Mesothelial cell of epicardium (in vitro differentiated cells): Measurements from ENCODE around the gene RNU1-1. TPM values are rescaled to one million over a fixed set of nuclear protein-coding genes. Genes with fewer than 3 reads are reported as not detected.
A peak's percentile ranks its signal among the peaks of the same experiment; 100 is the strongest.
"Not testable (repeated sequence)": the region's sequence is repeated elsewhere in the genome, so short reads cannot be mapped to it uniquely, and the experiment has no call there.

ENCODE experiments used
- DNase-seq, 2 experiments: peaks; one replicate each; pipeline ENCODE4 v3.0.0; 2021; ENCODE audit warnings: low spot score in 2 of 2; ENCODE audit not compliant: unreplicated experiment in 2 of 2
- H3K27ac Mint-ChIP-seq: 2 replicates; pipeline ENCODE4 v1.8.0; 2021; ENCODE audit warnings: mixed read lengths
- H3K27me3 Mint-ChIP-seq: 2 replicates; pipeline ENCODE4 v1.8.0; 2021; ENCODE audit warnings: low read depth, mixed read lengths
- H3K36me3 Mint-ChIP-seq: 2 replicates; pipeline ENCODE4 v1.8.0; 2021; ENCODE audit warnings: mixed read lengths
- H3K4me1 Mint-ChIP-seq: 2 replicates; pipeline ENCODE4 v1.8.0; 2021; ENCODE audit warnings: mixed read lengths
- H3K4me3 Mint-ChIP-seq: 2 replicates; pipeline ENCODE4 v1.8.0; 2021; ENCODE audit warnings: mild to moderate bottlenecking, moderate library complexity, mixed read lengths
- H3K9me3 Mint-ChIP-seq: 2 replicates; pipeline ENCODE4 v1.8.0; 2021; ENCODE audit warnings: mixed read lengths
- CTCF ChIP-seq: fragments of 200-600 bp; sonication (generic); IDR thresholded peaks from one replicate; pipeline ENCODE4 v1.5.0; 2021; ENCODE audit warnings: antibody characterized with exemption; ENCODE audit not compliant: unreplicated experiment
- total RNA-seq: library from RNA; stranded (reverse); gene quantifications from 3 replicates; pipeline ENCODE4 v1.2.1, GENCODE V29; 2021

Gene RNU1-1
- total RNA-seq, 1 donor from 2014 or later = 3,945 TPM

GRCh38 chr1:16535898-16536297, 21.8 kb upstream of the RNU1-1 start:
- not testable (repeated sequence) for H3K9me3 Mint-ChIP-seq, DNase-seq, H3K27ac Mint-ChIP-seq, H3K36me3 Mint-ChIP-seq
- Mint-ChIP-seq H3K27me3 (peaks cover 43% of the 10 kb centered on the region), H3K4me1 (peaks cover 16% of the 10 kb centered on the region), H3K4me3 (peak overlapping the region; percentile 82)

GRCh38 chr1:16535487-16535886, 21.4 kb upstream of the RNU1-1 start:
- Mint-ChIP-seq H3K4me1 (peaks cover 14% of the 10 kb centered on the region), H3K27ac (peak overlapping the region; percentile 50), H3K4me3 (peak overlapping the region; percentile 82), H3K27me3 (peaks cover 43% of the 10 kb centered on the region)
- DNase-seq, H3K36me3 Mint-ChIP-seq, H3K9me3 Mint-ChIP-seq: not testable (repeated sequence)

- Mint-ChIP-seq H3K4me1 (peaks cover 10% of the 10 kb centered on the region), H3K27me3 (peaks cover 44% of the 10 kb centered on the region), H3K4me3 (peak overlapping the region; percentile 82)
- peak; percentile 41 to 84 for DNase-seq
- H3K36me3 Mint-ChIP-seq, H3K27ac Mint-ChIP-seq, H3K9me3 Mint-ChIP-seq: not testable (repeated sequence)
These were observed 20.9 kb upstream of the RNU1-1 start for GRCh38 chr1:16534829-16535456.

- H3K9me3 Mint-ChIP-seq, H3K27ac Mint-ChIP-seq, H3K36me3 Mint-ChIP-seq, DNase-seq: not testable (repeated sequence)
- Mint-ChIP-seq H3K27me3 (peaks cover 48% of the 10 kb centered on the region), H3K4me3 (peak overlapping the region; percentile 82), H3K4me1 (peaks cover 10% of the 10 kb centered on the region)
These were observed 20.2 kb upstream of the RNU1-1 start for GRCh38 chr1:16534239-16534828.

GRCh38 chr1:16532235-16532991, 18.3 kb upstream of the RNU1-1 start:
- not testable (repeated sequence) for DNase-seq, H3K9me3 Mint-ChIP-seq, H3K36me3 Mint-ChIP-seq, H3K4me1 Mint-ChIP-seq, H3K27ac Mint-ChIP-seq
- peak overlapping the region; percentile 55 for H3K4me3 Mint-ChIP-seq
- H3K27me3 Mint-ChIP-seq = peaks cover 52% of the 10 kb centered on the region

GRCh38 chr1:16528338-16528737, 14.3 kb upstream of the RNU1-1 start:
- not testable (repeated sequence) for H3K4me1 Mint-ChIP-seq, H3K27ac Mint-ChIP-seq, H3K9me3 Mint-ChIP-seq, DNase-seq, H3K4me3 Mint-ChIP-seq, H3K36me3 Mint-ChIP-seq
- H3K27me3 Mint-ChIP-seq = peaks cover 51% of the 10 kb centered on the region

GRCh38 chr1:16525769-16526168, 11.7 kb upstream of the RNU1-1 start:
- not testable (repeated sequence) for H3K4me3 Mint-ChIP-seq, H3K9me3 Mint-ChIP-seq, H3K4me1 Mint-ChIP-seq, H3K36me3 Mint-ChIP-seq, H3K27ac Mint-ChIP-seq, DNase-seq
- peaks cover 55% of the 10 kb centered on the region for H3K27me3 Mint-ChIP-seq

GRCh38 chr1:16521679-16522078, 7.6 kb upstream of the RNU1-1 start:
- not testable (repeated sequence) for DNase-seq, H3K27ac Mint-ChIP-seq, H3K4me3 Mint-ChIP-seq, H3K9me3 Mint-ChIP-seq, H3K36me3 Mint-ChIP-seq
- peaks cover 21% of the 10 kb centered on the region for H3K4me1 Mint-ChIP-seq
- peaks cover 79% of the 10 kb centered on the region for H3K27me3 Mint-ChIP-seq

GRCh38 chr1:16521288-16521583, 7.2 kb upstream of the RNU1-1 start:
- H3K4me3 Mint-ChIP-seq = peak overlapping the region; percentile 74
- no peak for DNase-seq
- peak overlapping the region; percentile 26 for H3K27ac Mint-ChIP-seq
- H3K27me3 Mint-ChIP-seq = peaks cover 77% of the 10 kb centered on the region
- no peaks in the 10 kb centered on the region for H3K36me3 Mint-ChIP-seq
- peaks cover 21% of the 10 kb centered on the region for H3K4me1 Mint-ChIP-seq
- TF ChIP-seq CTCF = no peak
- H3K9me3 Mint-ChIP-seq = no peaks in the 10 kb centered on the region

GRCh38 chr1:16520435-16521287, 6.6 kb upstream of the RNU1-1 start:
- H3K9me3 Mint-ChIP-seq, H3K36me3 Mint-ChIP-seq, DNase-seq: not testable (repeated sequence)
- Mint-ChIP-seq H3K4me3 (peak overlapping the region; percentile 74), H3K4me1 (peaks cover 21% of the 10 kb centered on the region), H3K27me3 (peaks cover 73% of the 10 kb centered on the region), H3K27ac (peak overlapping the region; percentile 26)

GRCh38 chr1:16519255-16519951, 5.3 kb upstream of the RNU1-1 start:
- Mint-ChIP-seq H3K27me3 (peaks cover 63% of the 10 kb centered on the region), H3K4me1 (peaks cover 21% of the 10 kb centered on the region), H3K27ac (peak overlapping the region; percentile 52), H3K4me3 (peak overlapping the region; percentile 16)
- H3K9me3 Mint-ChIP-seq, H3K36me3 Mint-ChIP-seq, DNase-seq: not testable (repeated sequence)

GRCh38 chr1:16518913-16519254, 4.8 kb upstream of the RNU1-1 start:
- not testable (repeated sequence) for H3K36me3 Mint-ChIP-seq, H3K9me3 Mint-ChIP-seq, H3K27ac Mint-ChIP-seq, H3K4me3 Mint-ChIP-seq, DNase-seq
- Mint-ChIP-seq H3K4me1 (peaks cover 21% of the 10 kb centered on the region), H3K27me3 (peaks cover 57% of the 10 kb centered on the region)
